Activated effector memory CD4-positive, alpha-beta T cell treated with anti-CD3 and anti-CD28 coated beads, Interleukin-2, amount 50 U/mL, for 16 hours (primary cell): ENCODE data around the gene RNASE13.

Experiments used
- DNase-seq: peaks from one replicate; pipeline ENCODE4 v3.0.0-alpha.2; 2020

RNASE13 gene

GRCh38 chr14:21034707-21035106, at the start of gene RNASE13:
Gene RNASE13, minus strand, starts transcription at chr14:21034807. Its CDS starts 519 bp downstream, at chr14:21034288.
- DNase-seq: no peak

GRCh38 chr14:21084396-21084795, 49.8 kb upstream of the RNASE13 start:
- DNase-seq: no peak

GRCh38 chr14:21083565-21084325, 49.1 kb upstream of the RNASE13 start:
- no peak for DNase-seq

GRCh38 chr14:21081521-21082142, 47.0 kb upstream of the RNASE13 start:
- no peak for DNase-seq

- no peak for DNase-seq
Observed at GRCh38 chr14:21078726-21079125, 44.1 kb upstream of the RNASE13 start.

- DNase-seq: no peak
Observed at GRCh38 chr14:21078287-21078686, 43.7 kb upstream of the RNASE13 start.

GRCh38 chr14:21077672-21078071, 43.1 kb upstream of the RNASE13 start:
- no peak for DNase-seq

GRCh38 chr14:21075719-21076437, 41.3 kb upstream of the RNASE13 start:
- no peak for DNase-seq

GRCh38 chr14:21074398-21075272, 40.0 kb upstream of the RNASE13 start:
- DNase-seq: no peak

GRCh38 chr14:21073921-21074320, 39.3 kb upstream of the RNASE13 start:
- DNase-seq: no peak

- no peak for DNase-seq
Observed at GRCh38 chr14:21072781-21073339, 38.3 kb upstream of the RNASE13 start.

- DNase-seq: no peak
Observed at GRCh38 chr14:21072031-21072473, 37.4 kb upstream of the RNASE13 start.

- peak; percentile 78 for DNase-seq
Observed at GRCh38 chr14:21071225-21072030, 36.8 kb upstream of the RNASE13 start.

- peak; percentile 69 for DNase-seq
Observed at GRCh38 chr14:21070610-21071224, 36.1 kb upstream of the RNASE13 start.

GRCh38 chr14:21070083-21070609, 35.5 kb upstream of the RNASE13 start, which contains the start of gene ARHGEF40:
Gene ARHGEF40, plus strand, starts transcription at chr14:21070304. Its CDS starts 93 bp downstream, at chr14:21070397.
- DNase-seq: peak; percentile 72

GRCh38 chr14:21069388-21070082, 34.9 kb upstream of the RNASE13 start:
- DNase-seq: peak; percentile 71

- DNase-seq: peak; percentile 78
Observed at GRCh38 chr14:21068521-21069387, 34.1 kb upstream of the RNASE13 start.

GRCh38 chr14:21066882-21067502, 32.4 kb upstream of the RNASE13 start:
- no peak for DNase-seq
